SH-SY5Y (cell line): ENCODE results near the gene SLC39A13.

Experiments used
- GATA2 ChIP-seq: IDR thresholded peaks from 2 replicates; pipeline ENCODE4 v1.6.1; 2011; ENCODE audit warnings: mild to moderate bottlenecking, low read depth, low read length
- GATA3 ChIP-seq: IDR thresholded peaks from 2 replicates; pipeline ENCODE4 v1.6.1; 2011; ENCODE audit warnings: low read depth, mild to moderate bottlenecking, low read length, moderate library complexity

- TF ChIP-seq GATA2: no peak
- TF ChIP-seq GATA3: no peak
These were observed 12.4 kb upstream of the SLC39A13 start for GRCh38 chr11:47396049-47396320.
